LNCaP clone FGC (cell line): ENCODE results near the gene HSDL1.

Experiments
- DNase-seq: peaks from one replicate; pipeline ENCODE4 v3.0.0-alpha.2; 2011; ENCODE audit warnings: low read depth
- H3K4me3 ChIP-seq: 2 replicates; pipeline ENCODE4 v1.5.1; 2011; ENCODE audit warnings: mild to moderate bottlenecking, low read depth, low read length, control low read depth
- TF ChIP-seq, protein P1 (sequence below): IDR thresholded peaks from 2 replicates; pipeline ENCODE4 v1.5.1; 2012; ENCODE audit warnings: mild to moderate bottlenecking; ENCODE audit not compliant: control insufficient read depth, insufficient read depth; ENCODE audit errors: extremely low read depth

HSDL1 gene

DNA sequence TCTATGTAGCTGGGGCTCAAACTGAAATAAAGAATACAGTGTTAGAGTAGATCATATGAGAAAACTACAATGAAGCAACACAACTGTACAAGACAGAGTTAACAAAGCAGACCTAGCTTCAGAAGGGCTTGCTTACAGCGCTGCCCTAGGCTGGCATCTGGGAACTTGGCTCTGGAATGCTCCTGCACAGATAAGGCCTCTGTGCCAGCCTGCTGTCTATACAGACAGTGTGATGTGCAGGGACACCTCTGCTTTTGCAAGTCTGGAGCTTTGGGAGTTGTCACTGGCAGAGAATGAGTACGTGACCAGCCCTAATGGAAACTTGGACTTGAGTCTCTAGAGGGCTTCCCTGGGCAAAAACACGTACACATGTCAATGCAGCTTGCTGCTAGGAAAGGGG is 70.3 kb downstream of the HSDL1 start:
- DNase-seq, result no peak
- H3K4me3 ChIP-seq, result no peak overlapping the region
- TF ChIP-seq, protein P1, sequence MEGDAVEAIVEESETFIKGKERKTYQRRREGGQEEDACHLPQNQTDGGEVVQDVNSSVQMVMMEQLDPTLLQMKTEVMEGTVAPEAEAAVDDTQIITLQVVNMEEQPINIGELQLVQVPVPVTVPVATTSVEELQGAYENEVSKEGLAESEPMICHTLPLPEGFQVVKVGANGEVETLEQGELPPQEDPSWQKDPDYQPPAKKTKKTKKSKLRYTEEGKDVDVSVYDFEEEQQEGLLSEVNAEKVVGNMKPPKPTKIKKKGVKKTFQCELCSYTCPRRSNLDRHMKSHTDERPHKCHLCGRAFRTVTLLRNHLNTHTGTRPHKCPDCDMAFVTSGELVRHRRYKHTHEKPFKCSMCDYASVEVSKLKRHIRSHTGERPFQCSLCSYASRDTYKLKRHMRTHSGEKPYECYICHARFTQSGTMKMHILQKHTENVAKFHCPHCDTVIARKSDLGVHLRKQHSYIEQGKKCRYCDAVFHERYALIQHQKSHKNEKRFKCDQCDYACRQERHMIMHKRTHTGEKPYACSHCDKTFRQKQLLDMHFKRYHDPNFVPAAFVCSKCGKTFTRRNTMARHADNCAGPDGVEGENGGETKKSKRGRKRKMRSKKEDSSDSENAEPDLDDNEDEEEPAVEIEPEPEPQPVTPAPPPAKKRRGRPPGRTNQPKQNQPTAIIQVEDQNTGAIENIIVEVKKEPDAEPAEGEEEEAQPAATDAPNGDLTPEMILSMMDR, result no peak
